ENCODE measurements around the gene KRTAP10-5.

KRTAP10-5 gene

DNA sequence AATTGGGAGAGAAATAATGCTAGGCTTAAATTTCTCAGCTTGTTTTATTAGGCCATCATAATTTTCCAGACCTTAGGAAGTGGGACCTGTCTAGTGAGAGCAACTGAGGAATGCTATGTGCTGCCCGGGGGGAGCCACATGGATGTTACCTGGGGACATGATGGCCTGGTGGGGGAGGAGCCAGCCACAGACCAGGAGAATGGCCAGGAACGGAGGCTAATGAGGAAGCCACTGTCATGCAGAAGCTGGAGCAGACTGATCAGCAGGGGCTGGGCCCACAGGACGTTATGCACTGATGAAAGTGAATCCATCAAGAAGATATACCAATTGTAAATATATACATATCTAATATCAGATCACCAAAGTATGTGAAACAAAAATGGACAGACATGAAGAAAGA, 35.8 kb downstream of the KRTAP10-5 start:
- no peak for DNase-seq

DNA sequence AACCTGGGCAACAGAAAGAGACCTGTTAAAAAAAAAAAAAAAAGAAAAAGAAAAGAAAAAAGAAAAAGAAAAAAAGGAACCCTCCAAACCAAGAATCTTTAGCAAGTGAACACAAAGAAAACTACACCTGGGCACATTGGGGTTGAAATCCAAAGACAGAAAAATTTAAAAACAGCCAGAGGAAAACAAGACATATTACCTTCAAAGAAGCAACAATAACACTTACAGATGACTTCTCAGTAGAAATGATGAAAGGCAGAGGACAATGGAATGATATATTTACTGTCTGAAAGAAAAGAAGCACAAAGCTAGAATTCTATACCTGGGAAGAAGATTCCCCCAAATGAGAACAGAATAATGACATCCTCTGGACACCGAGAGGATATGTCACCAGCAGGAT, 37.7 kb downstream of the KRTAP10-5 start:
- DNase-seq: no peak

GRCh38 chr21:44540741-44541288, 39.6 kb downstream of the KRTAP10-5 start:
- DNase-seq: no peak

GRCh38 chr21:44539991-44540666, 40.3 kb downstream of the KRTAP10-5 start, which contains the start of gene KRTAP10-1:
Gene KRTAP10-1 (minus strand): TSS chr21:44540195. CDS start chr21:44540150, 45 bp downstream.
- no peak for DNase-seq

DNA sequence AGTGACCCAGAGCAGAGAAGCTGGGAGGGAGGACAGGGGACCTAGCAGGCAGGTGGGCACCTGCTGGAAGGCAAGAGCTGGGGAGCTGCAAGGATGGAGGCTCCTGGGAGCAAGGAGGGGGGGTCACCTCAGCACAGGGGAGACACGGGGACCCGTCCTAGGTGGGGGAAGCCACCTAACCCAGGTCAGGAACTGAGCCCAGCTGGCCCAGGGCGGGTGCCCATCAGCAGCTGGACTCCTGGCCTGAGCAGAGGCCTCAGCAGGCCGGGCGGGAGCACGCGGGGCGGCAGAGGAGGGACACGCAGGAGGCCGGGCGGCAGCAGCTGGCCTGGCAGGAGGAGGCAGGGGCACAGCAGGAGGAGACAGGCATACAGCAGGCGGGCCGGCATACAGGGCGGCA, 41.4 kb downstream of the KRTAP10-5 start:
- DNase-seq: no peak

DNA sequence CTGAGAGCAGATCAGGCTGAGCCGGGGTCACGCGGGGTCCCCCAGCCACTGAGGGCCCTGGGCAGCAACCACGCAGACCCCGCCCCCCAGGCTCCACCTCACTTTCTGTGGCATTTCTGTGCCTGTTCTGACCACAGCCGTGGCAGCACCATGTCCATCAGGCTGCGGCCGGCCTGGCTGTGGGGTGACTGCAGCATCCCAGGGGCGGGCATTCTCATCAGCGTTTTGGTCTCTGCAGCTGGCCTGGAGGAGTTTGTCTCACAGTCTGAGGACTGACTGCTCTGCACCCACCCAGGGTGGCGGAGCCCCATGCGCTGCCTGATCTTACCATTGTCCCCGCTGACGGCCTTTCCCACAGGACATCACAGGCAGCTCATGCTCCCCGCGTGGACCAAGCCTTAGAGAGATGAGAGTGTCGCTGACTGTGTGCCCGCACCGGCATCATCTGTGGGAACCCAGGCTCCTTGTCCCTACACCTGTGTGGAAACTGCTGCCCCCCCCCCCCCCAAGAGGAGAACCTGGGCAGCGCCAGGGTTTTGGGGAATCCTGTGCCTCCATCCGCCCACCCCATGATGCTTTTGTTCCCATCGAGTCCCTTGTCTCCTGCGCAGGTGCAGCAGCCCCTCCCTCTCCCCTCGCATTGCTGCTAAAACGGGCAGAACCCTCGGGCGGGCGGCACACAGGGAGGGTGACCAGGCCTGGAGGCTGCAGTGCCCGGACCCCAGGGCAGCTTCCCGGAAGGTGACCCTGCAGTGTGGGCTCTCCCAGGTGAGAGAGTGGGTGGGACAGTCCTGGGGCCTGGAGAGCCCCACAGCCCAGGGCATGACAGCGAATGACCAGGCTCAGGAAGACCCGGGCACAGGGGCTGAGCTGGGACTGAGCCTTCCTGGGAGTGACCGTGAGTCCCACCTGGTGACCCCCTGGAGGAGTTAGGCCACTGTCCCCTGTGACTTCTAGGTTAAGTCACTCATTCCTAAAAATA, 42.2 kb downstream of the KRTAP10-5 start:
- DNase-seq: no peak

DNA sequence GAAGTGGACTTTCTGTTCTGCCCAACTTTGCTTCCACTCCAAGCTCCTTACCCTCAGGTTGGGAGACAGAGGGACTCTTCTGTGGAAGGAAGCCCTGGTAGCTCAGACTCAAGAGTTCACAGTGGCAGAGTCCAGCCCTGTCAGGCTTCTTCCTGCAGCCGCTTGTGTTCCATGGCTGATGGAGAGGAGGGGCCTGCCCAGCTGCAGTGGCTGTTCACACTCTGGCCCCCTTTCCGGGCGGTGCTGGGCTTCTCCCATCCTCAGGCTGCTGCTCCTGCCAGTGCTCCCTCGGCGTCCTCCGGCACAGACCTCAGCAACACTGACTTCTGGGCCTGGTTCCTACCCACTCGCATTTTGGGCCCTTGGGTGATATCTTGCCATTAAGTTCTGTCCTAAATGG, 44.4 kb downstream of the KRTAP10-5 start:
- DNase-seq: no peak

DNA sequence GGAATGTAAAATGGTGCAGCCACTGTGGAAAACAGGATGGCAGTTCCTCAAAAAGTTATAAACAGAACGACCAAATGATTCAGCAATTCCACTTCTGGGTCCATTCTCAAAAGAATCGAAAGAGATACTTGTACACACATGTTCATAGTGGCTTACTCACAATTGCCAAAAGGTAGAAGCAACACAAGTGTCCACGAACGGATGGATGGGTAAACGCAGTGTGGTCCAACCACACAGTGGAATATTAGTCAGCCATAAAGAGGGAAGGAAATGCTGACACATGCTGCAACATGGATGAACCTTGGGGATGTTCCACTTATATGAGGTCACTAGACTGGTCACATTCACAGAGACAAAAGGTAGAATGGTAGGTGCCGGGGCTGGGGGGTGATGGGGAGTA, 45.7 kb downstream of the KRTAP10-5 start:
- no peak for DNase-seq

- no peak for DNase-seq
Measured at GRCh38 chr21:44533891-44534627, 46.3 kb downstream of the KRTAP10-5 start.

DNA sequence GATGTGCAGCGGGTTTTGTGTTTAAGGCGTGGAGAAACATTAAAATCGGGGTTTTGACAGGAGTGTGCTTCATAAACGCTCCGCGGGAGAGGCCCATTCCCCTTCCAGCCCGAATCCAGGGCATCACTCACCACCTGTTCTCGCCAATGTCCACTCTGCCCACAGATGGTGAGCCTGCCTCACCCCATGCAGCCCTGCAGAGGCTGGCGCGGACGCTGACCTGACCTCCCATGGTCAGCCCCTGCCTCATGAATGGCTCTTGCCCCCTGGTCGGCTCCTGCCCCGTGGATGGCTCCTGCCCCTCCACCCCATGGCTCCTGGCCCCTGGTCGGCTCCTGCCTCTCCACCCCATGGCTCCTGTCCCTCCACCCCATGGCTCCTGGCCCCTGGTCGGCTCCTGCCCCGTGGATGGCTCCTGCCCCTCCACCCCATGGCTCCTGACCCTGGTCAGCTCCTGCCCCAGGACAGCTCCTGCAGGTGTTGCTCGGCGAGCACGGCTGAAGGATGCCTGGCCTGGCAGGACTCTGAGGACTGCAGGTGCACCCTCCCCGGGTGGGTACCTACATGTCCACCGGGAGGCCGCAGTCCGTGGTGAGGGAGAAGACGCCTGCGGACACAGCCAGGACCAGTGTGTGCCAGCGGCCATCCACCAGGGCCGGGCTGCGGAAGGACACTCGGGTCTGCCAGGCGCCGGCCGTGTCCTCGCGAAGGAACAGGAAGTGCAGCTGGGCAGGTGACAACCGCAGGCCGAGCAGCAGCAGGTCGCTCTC, 47.1 kb downstream of the KRTAP10-5 start:
- no peak for DNase-seq

DNA sequence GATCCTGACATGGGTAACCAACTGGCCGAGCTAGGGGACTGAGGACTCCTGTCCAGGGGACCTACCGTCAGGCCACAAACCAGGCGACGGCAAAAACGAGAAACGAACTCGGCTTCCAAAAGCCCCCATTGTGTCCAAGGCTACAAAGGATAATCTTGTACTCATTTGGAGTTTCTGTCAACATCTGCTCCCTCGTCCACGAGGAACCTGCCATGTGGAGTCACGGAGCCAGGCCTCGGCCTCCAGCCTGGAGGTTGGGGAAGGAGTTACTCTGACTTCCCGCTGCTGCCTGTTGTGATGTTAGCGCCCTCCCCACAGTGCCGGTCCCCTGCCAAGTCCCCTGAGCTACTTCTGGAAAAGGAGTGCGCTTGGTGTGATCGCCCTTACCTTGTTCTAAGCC, 47.7 kb downstream of the KRTAP10-5 start:
- no peak for DNase-seq

DNA sequence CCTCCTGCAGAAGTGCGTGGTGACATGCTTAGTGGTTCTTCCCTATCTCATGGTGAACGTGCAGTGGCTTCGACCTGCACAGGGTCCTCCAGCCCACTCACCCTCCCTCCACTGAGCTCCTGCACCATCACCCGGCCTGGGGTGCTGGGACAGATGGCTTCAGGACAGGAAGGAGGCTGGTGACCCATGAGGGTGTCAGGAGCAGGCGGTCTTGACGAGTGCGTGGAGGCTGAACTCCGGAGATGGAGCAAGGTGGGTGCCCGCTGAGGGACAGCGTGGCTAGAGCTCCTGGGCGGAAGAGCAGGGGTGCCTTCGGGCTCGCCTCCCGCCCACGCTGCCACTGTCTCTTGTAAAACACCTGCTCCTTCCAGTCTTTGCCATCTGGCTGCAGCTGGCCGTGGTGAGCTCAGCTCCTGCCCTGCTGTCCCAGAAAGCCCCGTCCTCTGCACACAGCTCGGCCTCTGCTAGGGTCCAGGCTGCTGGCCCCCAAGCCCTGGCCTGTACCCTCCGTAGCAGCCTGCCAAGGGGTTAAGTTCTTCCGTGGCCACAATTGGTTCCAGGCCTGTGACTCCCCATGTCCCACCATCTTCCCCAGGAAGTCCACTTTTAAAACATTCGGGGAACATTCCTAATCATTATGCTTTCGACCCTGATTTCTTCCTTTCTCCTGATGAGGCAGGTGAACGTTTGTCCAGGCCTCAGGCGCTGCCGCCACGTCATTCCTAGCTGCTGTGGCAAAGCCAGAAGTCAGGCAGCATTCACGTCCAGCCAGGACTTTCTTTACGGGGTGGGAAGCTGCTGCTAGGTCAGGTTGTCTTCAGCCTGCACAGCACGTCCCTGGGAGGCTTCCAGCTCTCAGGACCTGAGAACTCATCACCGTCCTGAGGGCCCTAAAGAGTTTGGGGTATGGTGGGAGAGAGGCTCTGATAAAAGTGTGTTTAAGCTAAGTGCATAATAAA, 48.5 kb downstream of the KRTAP10-5 start:
- DNase-seq: no peak

DNA sequence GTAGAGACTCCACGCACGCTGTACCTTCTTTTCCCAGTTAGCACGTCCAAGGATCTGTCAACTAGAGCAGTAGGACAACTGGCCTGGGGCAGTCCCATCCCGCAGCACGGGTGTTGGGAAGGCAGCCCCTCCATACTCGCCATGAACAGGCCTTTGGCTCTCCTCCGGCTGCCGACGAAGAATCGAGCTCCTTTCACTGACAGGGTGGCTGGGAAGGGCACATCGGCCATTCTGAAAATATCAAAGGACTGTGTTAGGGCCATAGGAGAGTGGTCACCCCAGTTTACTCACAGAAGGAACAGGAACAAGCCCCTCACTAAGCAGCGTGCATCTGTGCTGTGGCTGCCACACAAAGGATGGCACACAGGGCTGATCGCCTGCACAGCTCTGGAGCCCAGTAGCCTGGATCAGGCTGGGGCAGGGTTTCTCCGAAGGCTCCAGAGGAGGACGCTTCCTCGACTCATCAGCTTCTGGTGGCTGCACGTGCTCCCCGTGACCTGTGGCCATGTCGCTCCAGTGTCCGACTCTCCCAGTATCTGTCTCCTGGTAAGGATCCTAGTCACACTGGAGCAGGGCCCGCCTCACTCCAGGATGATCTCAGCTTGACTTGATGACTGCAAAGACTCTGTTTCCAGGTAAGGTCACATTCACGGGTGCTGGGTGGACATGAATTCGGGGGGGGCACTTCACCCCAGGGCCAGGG, 49.4 kb downstream of the KRTAP10-5 start:
- no peak for DNase-seq

GRCh38 chr21:44530221-44530902, 50.0 kb downstream of the KRTAP10-5 start:
- no peak for DNase-seq

GRCh38 chr21:44529503-44530125, 50.8 kb downstream of the KRTAP10-5 start:
- DNase-seq: no peak
